NCI-H2107 treated with DMSO at 0.1 percent for 48 hours (cell line): ENCODE results near the gene ALOXE3.

Source experiments
- DNase-seq: peaks from one replicate; lab custom pipeline; 2025; ENCODE audit not compliant: unreplicated experiment; lab: John Stamatoyannopoulos, UW

The ALOXE3 gene

GRCh38 chr17:8142887-8143580, 24.7 kb upstream of the ALOXE3 start:
- no peak for DNase-seq

GRCh38 chr17:8142158-8142886, 24.0 kb upstream of the ALOXE3 start:
- DNase-seq: no peak

- no peak for DNase-seq
Measured at GRCh38 chr17:8141741-8142140, 23.4 kb upstream of the ALOXE3 start.

GRCh38 chr17:8141045-8141444, 22.7 kb upstream of the ALOXE3 start:
- DNase-seq: no peak

- no peak for DNase-seq
Measured at GRCh38 chr17:8140065-8141029, 22.0 kb upstream of the ALOXE3 start.

- DNase-seq: peak; percentile 80
Measured at GRCh38 chr17:8138672-8139371, 20.5 kb upstream of the ALOXE3 start.

GRCh38 chr17:8138374-8138671, 20.0 kb upstream of the ALOXE3 start:
- no peak for DNase-seq

GRCh38 chr17:8137645-8138373, 19.5 kb upstream of the ALOXE3 start:
- no peak for DNase-seq

- no peak for DNase-seq
Measured at GRCh38 chr17:8133941-8134340, 15.6 kb upstream of the ALOXE3 start.

- DNase-seq: no peak
Measured at GRCh38 chr17:8133399-8133798, 15.1 kb upstream of the ALOXE3 start.

GRCh38 chr17:8131844-8132441, 13.6 kb upstream of the ALOXE3 start:
- no peak for DNase-seq

- no peak for DNase-seq
Measured at GRCh38 chr17:8128125-8128784, 9.9 kb upstream of the ALOXE3 start.

- DNase-seq: no peak
Measured at GRCh38 chr17:8126491-8127066, 8.3 kb upstream of the ALOXE3 start.

GRCh38 chr17:8125947-8126490, 7.7 kb upstream of the ALOXE3 start:
- no peak for DNase-seq

GRCh38 chr17:8125154-8125946, 7.0 kb upstream of the ALOXE3 start:
- no peak for DNase-seq

GRCh38 chr17:8124350-8125153, 6.2 kb upstream of the ALOXE3 start:
- DNase-seq: no peak

- no peak for DNase-seq
Measured at GRCh38 chr17:8123695-8124349, 5.5 kb upstream of the ALOXE3 start, which contains the start of gene HES7. Gene HES7 (minus strand): TSS chr17:8124106. CDS start chr17:8124084, 22 bp downstream.
